Activated naive CD4-positive, alpha-beta T cell treated with Interleukin-2 at 50 U/mL for 16 hours (primary cell): ENCODE data around the gene PGAP2.
"Not testable (repeated sequence)": the region's sequence is repeated elsewhere in the genome, so short reads cannot be mapped to it uniquely, and the experiment has no call there.

Experiments
- DNase-seq: peaks from one replicate; pipeline ENCODE4 v3.0.0-alpha.2; 2020

Gene PGAP2

GRCh38 chr11:3807909-3808860, at the start of gene PGAP2:
TSS of gene PGAP2 (plus strand) at chr11:3808560. CDS start at chr11:3811260, 2,700 bp downstream.
- peak; percentile 68 for DNase-seq

- DNase-seq: no peak
These were observed 44.1 kb upstream of the PGAP2 start for GRCh38 chr11:3764266-3764665.

DNA sequence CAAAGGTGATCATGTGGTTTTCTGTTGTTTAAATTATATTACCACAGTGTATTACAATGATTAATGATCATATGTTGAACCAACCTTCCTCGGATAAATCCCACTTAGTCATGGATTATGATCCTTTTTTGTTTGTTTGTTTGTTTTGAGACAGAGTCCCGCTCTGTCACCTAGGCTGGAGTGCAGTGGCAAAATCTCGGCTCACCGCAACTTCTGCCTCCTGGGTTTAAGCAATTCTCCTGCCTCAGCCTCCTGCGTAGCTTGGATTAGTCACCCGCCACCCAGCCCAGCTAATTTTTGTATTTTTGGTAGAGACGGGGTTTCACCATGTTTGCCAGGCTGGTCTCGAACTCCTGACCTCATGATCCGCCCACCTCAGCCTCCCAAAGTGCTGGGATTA, 41.5 kb upstream of the PGAP2 start:
- DNase-seq: not testable (repeated sequence)

- no peak for DNase-seq
These were observed 40.8 kb upstream of the PGAP2 start for GRCh38 chr11:3767536-3767935.

DNA sequence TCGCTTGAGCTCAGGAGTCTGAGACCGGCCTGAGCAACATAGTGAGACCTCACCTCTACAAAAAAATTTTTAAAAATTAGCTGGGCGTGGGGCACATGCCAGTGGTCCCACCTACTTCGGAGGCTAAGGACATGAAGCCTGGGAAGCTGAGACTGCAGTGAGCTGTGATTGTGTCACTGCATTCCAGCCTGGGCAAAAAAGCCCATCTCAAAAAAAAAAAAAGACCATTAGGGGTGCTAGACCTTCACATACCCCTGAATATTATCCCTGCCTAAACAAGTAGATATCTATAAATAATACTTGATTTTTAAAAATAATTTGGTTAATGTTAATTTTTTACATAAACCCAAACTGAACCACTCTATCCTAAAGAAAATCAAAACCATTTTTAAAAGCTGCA, 35.2 kb upstream of the PGAP2 start:
- DNase-seq: no peak

GRCh38 chr11:3775736-3776406, 32.5 kb upstream of the PGAP2 start:
- DNase-seq: no peak

GRCh38 chr11:3781423-3781822, 26.9 kb upstream of the PGAP2 start:
- DNase-seq: no peak

- no peak for DNase-seq
These were observed 25.4 kb upstream of the PGAP2 start for GRCh38 chr11:3782963-3783362.

- DNase-seq: no peak
These were observed 24.7 kb upstream of the PGAP2 start for GRCh38 chr11:3783611-3784010.

GRCh38 chr11:3786781-3787428, 21.5 kb upstream of the PGAP2 start:
- no peak for DNase-seq

- not testable (repeated sequence) for DNase-seq
These were observed 14.0 kb upstream of the PGAP2 start for GRCh38 chr11:3794387-3794786.

DNA sequence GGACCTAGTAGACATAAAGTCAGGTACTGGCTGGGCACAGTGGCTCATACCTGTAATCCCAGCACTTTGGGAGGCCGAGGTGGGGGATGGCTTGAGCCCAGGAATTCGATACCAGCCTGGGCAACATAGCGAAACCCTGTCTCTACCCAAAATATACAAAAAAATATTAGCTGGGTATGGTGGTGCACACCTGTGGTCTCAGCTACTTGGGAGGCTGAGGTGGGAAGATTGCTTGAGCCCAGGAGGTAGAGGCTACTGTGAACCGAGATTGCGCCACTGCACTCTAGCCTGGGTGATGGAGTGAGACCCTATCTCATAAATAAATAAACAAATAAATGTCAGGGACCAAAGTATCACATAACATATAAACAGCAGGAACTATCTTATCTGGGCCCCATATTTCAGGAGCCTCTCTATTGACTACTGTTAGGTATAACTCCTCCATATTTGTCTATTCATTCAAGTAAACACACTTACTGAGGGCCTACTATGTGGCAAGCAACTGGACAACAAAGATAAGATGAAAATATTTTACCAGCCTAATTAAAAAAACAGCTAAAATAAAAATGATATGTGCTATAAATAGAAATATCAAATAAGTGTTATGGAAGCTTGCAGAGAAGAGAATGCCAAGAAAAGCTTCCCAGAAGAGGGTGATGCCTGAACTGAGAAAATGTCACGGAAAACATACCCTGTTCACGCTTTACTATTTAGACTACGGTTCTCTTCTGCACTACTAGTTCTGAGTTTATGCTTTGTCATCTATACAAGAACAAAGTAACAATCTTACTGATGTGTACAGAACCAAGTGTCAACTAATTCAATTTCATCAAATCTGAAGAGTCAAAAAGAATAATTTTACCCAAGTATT, 13.0 kb upstream of the PGAP2 start:
- DNase-seq: no peak

DNA sequence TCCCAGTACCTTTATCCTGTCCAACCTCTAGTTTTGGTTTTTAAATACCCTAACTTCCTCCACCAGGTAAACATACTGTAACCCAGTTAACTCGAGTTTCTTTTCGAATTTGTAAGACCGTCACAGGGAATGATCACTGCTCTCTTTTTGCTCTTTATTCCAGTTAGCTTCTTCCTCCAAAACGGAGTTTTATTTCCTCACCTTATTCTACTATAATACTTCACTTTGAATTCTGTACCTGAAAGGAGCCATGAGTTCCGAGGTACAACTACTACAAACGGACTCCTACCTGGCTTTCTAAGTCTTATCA, 12.4 kb upstream of the PGAP2 start:
- no peak for DNase-seq

- DNase-seq: no peak
These were observed 12.0 kb upstream of the PGAP2 start for GRCh38 chr11:3796346-3796745.

DNA sequence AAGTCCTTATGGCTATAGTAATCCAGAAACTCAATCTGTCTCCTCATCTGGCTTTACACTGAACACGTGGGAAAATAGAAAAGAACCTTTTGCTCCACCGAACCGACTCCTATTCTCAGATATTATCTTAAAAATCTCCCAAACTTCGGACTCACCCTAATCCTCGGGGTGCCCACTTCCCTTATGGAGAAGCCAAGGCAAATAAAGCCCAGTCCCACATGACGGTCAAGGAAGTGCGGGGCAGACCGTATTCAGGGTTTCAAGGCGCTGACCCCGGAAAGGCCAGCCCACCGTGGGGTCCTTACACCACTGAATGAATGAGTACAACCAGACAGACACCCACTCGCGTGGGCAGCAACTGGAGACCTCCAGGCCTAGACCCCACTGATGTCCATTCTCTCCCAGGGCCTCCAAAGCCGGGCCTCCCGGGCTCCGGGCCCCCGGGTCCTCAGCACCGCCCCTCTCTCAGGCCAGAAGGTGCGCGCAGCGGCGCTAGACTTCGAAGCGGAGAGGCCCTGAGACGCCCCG, 11.5 kb upstream of the PGAP2 start:
- DNase-seq: no peak

- peak; percentile 100 for DNase-seq
These were observed 10.8 kb upstream of the PGAP2 start, which contains the start of gene NUP98 for GRCh38 chr11:3797329-3798090. TSS of gene NUP98 (minus strand) at chr11:3797554. CDS start at chr11:3782117, 15,437 bp downstream.

DNA sequence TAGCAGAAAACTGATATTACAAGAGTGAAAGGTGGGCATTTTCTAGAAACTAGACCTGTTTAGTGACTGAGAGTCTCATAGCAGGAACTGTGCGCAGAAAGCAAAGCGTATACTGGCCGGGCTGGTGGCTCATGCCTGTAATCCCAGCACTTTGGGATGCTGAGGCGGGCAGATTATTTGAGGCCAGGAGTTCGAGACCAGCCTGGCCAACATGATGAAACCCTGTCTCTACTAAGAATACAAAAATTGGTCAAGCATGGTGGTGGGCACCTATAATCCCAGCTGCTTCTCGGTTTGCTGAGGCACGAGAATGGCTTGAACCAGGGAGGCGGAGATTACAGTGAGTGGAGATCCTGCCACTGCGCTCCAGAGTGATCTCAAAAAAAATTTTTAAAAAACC, 9.2 kb upstream of the PGAP2 start:
- no peak for DNase-seq

DNA sequence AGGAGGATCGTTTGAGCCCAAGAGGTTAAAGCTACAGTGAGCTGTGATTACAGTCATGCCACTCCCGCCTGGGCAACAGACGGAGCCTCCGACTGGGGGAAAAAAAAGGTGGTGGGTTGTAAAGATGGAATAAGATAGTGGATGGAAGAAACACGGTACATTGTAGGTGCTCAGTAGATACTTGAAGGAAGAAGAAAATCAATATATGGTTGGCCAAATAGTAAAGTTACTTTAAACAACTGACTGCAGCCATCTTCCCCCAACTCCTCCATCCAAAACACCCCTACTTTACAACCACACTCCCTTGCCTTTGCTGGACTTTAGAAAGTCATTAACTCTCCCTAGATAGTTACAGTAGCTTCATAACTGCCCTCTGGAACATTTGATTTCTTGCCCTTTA, 8.5 kb upstream of the PGAP2 start:
- no peak for DNase-seq

- no peak for DNase-seq
These were observed 6.2 kb upstream of the PGAP2 start for GRCh38 chr11:3802011-3802790.

DNA sequence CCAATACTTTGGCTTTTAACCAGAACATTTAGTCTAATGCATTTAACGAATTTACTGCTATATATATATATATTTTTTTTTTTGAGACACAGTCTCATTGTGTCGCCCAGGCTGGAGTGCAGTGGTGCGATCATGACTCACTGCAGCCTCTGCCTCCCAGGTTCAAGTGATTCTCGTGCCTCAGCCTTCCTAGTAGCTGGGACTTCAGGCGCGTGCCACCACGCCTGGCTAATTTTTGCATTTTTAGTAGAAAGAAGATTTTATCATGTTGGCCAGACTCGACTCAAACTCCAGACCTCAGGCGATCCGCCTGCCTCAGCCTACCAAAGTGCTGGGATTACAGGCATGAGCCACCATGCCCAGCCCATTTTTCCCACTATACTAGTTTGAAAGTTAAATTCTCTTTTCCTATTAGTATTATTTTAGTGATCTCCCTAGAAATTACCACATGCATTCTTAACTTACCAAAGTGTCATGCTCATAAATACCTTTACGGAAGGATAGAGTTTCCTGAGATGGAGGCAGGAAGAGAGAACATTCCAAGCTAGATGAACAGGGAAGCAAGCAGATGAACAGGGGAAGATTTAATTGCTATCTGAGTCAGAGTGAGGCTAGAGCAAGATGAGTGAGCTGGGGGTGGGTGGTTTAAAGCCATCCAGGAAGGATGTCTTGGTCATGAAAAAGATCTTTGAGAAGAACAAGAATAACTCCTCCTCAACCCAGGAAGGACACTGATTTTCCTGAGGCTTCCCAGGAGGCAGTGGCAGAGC, 4.4 kb upstream of the PGAP2 start:
- no peak for DNase-seq
